KOPT-K1 (cell line): ENCODE results near the gene PFKFB3.
"Not testable (repeated sequence)": the region's sequence is repeated elsewhere in the genome, so short reads cannot be mapped to it uniquely, and the experiment has no call there.

Experiments used
- H3K27ac ChIP-seq: fragments of 200-600 bp; sonication (generic); 2 replicates; pipeline ENCODE4 v1.5.1; 2016; ENCODE audit warnings: antibody characterized with exemption, mild to moderate bottlenecking, low read depth, low read length; ENCODE audit not compliant: poor library complexity, severe bottlenecking
- H3K36me3 ChIP-seq: fragments of 200-600 bp; sonication (generic); 2 replicates; pipeline ENCODE4 v1.5.1; 2017; ENCODE audit warnings: antibody characterized with exemption, mild to moderate bottlenecking, low read length, moderate library complexity; ENCODE audit not compliant: insufficient read depth
- H3K9me3 ChIP-seq: fragments of 200-600 bp; sonication (generic); 2 replicates; pipeline ENCODE4 v1.5.1; 2017; ENCODE audit warnings: antibody characterized with exemption, low read length, mild to moderate bottlenecking; ENCODE audit not compliant: insufficient read depth, poor library complexity, severe bottlenecking

The PFKFB3 gene

GRCh38 chr10:6240254-6240653 lies 37.5 kb downstream of the PFKFB3 start:
- H3K9me3 ChIP-seq, result no peaks in the 10 kb centered on the region
- peaks cover 22% of the 10 kb centered on the region for H3K36me3 ChIP-seq
- H3K27ac ChIP-seq, result no peak overlapping the region

GRCh38 chr10:6242089-6242488 lies 39.4 kb downstream of the PFKFB3 start:
- peaks cover 6% of the 10 kb centered on the region for H3K36me3 ChIP-seq
- H3K27ac ChIP-seq, result no peak overlapping the region
- no peaks in the 10 kb centered on the region for H3K9me3 ChIP-seq

- no peaks in the 10 kb centered on the region; the same call in 1 of the 2 replicates for H3K36me3 ChIP-seq
- H3K27ac ChIP-seq, result no peak overlapping the region
- H3K9me3 ChIP-seq, result no peaks in the 10 kb centered on the region
Observed at GRCh38 chr10:6244510-6244909, 41.8 kb downstream of the PFKFB3 start.

- Histone ChIP-seq H3K27ac (no peak overlapping the region), H3K36me3 (no peaks in the 10 kb centered on the region; the same call in 1 of the 2 replicates), H3K9me3 (no peaks in the 10 kb centered on the region)
Observed at GRCh38 chr10:6247041-6247712, 44.4 kb downstream of the PFKFB3 start.

- H3K9me3 ChIP-seq, result not testable (repeated sequence)
Observed at GRCh38 chr10:6248908-6249307, 46.2 kb downstream of the PFKFB3 start.

DNA sequence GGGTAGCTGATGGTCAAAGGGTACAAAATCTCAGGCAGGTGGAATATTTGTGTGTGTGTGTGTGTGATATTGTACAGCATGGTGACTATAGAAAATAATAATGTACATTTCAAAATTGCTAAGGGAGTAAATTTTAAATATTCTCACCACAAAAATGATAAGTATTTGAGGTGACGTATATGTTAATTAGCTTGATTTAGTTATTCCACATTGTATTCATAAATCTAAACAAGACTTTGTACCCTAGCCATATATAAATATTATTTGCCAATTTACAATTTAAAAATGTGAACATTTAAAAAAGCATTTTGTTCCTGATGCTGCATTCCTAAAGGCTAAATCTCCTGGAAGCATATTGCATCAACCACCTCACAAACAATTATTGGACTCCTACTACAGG lies 47.0 kb downstream of the PFKFB3 start:
- no peaks in the 10 kb centered on the region for H3K36me3 ChIP-seq
- H3K27ac ChIP-seq, result no peak overlapping the region
- H3K9me3 ChIP-seq, result no peaks in the 10 kb centered on the region

More at GRCh38 chr10:6248908-6249307, 46.2 kb downstream of the PFKFB3 start:
- H3K27ac ChIP-seq, H3K36me3 ChIP-seq: not testable (repeated sequence)

- no peak overlapping the region for H3K27ac ChIP-seq
- H3K36me3 ChIP-seq, result no peaks in the 10 kb centered on the region
- no peaks in the 10 kb centered on the region for H3K9me3 ChIP-seq
Observed at GRCh38 chr10:6250745-6251144, 48.0 kb downstream of the PFKFB3 start.

GRCh38 chr10:6254201-6254600 lies 51.5 kb downstream of the PFKFB3 start:
- Histone ChIP-seq H3K36me3 (no peaks in the 10 kb centered on the region), H3K27ac (no peak overlapping the region), H3K9me3 (no peaks in the 10 kb centered on the region)

DNA sequence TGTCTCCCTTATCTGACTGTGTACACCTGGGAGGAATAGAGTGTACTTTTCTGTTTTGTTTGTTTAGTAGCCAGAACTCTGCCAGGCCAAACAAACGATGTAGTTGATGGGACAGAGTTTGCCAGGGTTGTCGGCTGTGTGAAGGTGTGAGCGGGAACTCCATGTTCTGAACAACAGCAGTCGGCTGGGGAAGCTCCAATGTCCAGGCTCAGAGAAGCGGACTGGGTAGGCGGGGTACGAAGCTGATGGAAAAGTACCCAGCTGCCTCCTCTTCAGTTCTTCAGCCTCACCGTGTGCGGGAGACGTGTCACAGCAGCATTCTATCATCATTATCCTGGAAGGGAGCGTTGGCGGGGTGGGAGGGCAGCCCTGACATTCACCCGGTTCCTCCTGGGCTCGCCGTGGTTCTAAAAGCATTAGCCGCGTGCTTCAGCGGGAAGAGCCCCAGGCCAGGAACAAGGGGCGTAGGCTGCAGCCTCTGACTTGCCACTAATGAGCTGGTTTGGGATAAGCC lies 52.9 kb downstream of the PFKFB3 start:
- no peaks in the 10 kb centered on the region for H3K9me3 ChIP-seq
- H3K36me3 ChIP-seq, result no peaks in the 10 kb centered on the region
- H3K27ac ChIP-seq, result no peak overlapping the region

GRCh38 chr10:6256439-6256838 lies 53.7 kb downstream of the PFKFB3 start:
- no peak overlapping the region for H3K27ac ChIP-seq
- H3K9me3 ChIP-seq, result no peaks in the 10 kb centered on the region
- no peaks in the 10 kb centered on the region for H3K36me3 ChIP-seq

- Histone ChIP-seq H3K9me3 (peaks cover 7% of the 10 kb centered on the region), H3K36me3 (no peaks in the 10 kb centered on the region)
Observed at GRCh38 chr10:6259153-6259552, 56.4 kb downstream of the PFKFB3 start.

DNA sequence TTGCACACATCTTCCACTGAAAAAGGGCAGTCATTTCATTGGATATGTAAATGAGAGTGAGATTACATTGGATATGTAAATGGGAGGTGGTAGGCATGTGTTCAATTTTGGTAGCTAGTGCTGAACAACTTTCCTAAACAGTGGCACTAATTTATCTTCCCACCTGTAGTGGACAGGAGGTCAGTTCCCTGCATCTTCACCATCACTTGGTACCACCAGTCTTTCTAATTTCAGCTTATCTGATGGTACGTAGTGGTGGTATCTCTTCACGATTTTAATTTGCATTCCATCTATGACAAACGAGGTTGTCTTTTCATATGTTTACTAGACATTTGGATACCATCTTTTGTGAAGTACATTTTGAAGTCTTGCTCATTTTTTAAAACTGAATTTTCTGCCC lies 58.1 kb downstream of the PFKFB3 start:
- H3K27ac ChIP-seq, result no peak overlapping the region
- no peaks in the 10 kb centered on the region for H3K36me3 ChIP-seq
- peaks cover 7% of the 10 kb centered on the region for H3K9me3 ChIP-seq

More at GRCh38 chr10:6259153-6259552, 56.4 kb downstream of the PFKFB3 start:
- H3K27ac ChIP-seq, result no peak overlapping the region

DNA sequence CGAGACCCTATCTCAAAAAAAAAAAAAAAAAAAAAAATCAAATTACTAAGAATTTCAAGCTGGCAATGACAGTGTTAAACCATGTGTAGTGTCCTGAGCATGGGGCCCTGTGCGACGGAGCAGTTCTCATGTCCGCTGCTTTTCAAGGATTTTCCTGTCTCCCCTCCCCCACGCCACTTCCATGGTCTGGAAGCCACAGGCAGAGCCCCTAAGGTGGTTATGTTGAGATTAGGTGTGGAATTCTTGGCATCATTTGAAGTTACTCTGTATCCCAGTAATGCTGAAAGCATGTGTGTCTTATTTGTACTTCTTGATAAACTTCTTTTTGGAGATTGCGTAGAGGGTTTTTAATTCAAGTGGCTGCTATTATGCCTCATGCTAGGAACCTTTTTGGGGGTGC lies 65.2 kb downstream of the PFKFB3 start:
- no peak overlapping the region for H3K27ac ChIP-seq
- peaks cover 2% of the 10 kb centered on the region for H3K9me3 ChIP-seq
- H3K36me3 ChIP-seq, result no peaks in the 10 kb centered on the region

DNA sequence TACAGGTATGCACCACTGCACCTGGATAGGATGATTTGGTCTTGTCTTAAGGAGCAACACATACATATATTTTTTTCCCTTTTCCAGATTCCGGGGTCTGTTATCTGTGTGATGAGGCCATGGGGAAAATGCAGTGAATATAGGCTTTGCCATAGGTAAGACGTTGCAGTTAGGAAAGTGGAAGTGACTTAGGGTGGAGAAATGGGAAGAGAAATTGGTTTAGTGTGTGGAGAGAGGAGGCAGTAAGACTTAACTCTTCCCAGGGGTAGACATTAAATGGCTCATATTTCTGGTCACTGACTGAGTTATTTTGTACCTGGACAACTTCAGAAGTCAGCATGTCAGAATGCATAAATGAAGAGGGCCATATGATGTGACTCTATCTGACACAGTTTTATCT lies 66.7 kb downstream of the PFKFB3 start:
- no peak overlapping the region for H3K27ac ChIP-seq
- H3K36me3 ChIP-seq, result no peaks in the 10 kb centered on the region

DNA sequence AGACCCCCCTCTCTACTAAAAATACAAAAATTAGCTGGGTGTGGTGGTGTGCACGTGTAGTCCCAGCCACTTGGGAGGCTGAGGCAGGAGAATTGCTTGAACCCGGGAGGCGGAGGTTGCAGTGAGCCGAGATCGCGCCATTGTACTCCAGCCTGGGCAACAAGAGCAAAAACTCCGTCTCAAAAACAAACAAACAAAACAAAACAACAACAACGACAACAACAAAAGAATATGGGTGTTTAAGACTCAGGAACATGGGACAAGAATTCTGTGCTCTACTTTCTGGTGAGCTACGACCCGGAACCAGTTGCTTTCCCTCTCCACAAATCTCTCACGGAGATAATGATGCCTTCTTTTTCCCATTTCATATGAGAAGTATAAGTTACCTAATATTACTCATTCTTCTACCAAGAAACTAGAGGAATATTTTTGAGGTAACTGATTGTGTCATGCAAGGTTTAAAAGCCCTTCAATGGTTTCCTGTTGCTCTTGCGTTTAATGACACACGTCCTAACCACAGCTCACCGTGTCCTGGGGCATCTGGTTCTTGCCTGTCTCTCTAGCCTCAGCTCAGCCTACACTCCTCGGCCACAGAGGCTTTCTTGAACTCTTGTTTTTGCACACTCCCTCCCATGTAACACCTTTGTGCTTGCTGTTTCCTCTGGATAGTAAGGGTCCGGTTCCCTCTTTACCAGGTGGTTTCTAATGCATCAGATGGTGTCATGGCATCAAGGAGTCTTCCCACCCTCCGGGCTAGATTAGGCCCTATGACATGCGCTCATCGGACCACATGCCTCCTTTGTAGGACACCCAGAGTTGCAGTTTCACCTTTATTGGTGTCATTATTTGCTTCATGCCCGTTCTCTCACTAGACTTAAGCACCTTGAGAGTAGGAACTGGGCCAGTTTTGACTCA lies 67.5 kb downstream of the PFKFB3 start:
- Histone ChIP-seq H3K36me3 (no peaks in the 10 kb centered on the region), H3K9me3 (no peaks in the 10 kb centered on the region), H3K27ac (peak overlapping the region; percentile 11)

More for the DNA sequence above, 66.7 kb downstream of the PFKFB3 start:
- H3K9me3 ChIP-seq, result no peaks in the 10 kb centered on the region
